Epithelial cell of prostate (primary cell): ENCODE results near the gene MIOX.

Experiments
- DNase-seq: peaks from one replicate; pipeline ENCODE4 v3.0.0-alpha.2; 2011; ENCODE audit warnings: low read depth, low spot score
- H3K27ac ChIP-seq: fragments of 450-650 bp; 2 replicates; pipeline ENCODE4 v1.5.1; 2017; ENCODE audit warnings: mild to moderate bottlenecking

MIOX gene

GRCh38 chr22:50452649-50453048 lies 34.0 kb upstream of the MIOX start:
- no peak for DNase-seq

GRCh38 chr22:50454556-50455075 lies 32.0 kb upstream of the MIOX start:
- no peak overlapping the region for H3K27ac ChIP-seq
- no peak for DNase-seq

More at GRCh38 chr22:50452649-50453048, 34.0 kb upstream of the MIOX start:
- H3K27ac ChIP-seq = no peak overlapping the region

GRCh38 chr22:50455201-50455600 lies 31.5 kb upstream of the MIOX start:
- DNase-seq = no peak

GRCh38 chr22:50456026-50456425 lies 30.6 kb upstream of the MIOX start:
- H3K27ac ChIP-seq = no peak overlapping the region
- no peak for DNase-seq

More at GRCh38 chr22:50455201-50455600, 31.5 kb upstream of the MIOX start:
- no peak overlapping the region for H3K27ac ChIP-seq

GRCh38 chr22:50456466-50457234 lies 30.0 kb upstream of the MIOX start:
- H3K27ac ChIP-seq = no peak overlapping the region
- no peak for DNase-seq

GRCh38 chr22:50459016-50459415 lies 27.6 kb upstream of the MIOX start:
- no peak overlapping the region for H3K27ac ChIP-seq
- no peak for DNase-seq

- DNase-seq = no peak
- H3K27ac ChIP-seq = no peak overlapping the region
These were observed 27.0 kb upstream of the MIOX start for GRCh38 chr22:50459496-50460140.

GRCh38 chr22:50460938-50461337 lies 25.7 kb upstream of the MIOX start:
- H3K27ac ChIP-seq = peak overlapping the region; percentile 28
- DNase-seq = no peak

- no peak for DNase-seq
- no peak overlapping the region for H3K27ac ChIP-seq
These were observed 25.1 kb upstream of the MIOX start for GRCh38 chr22:50461536-50461935.

GRCh38 chr22:50461979-50462540 lies 24.6 kb upstream of the MIOX start:
- DNase-seq = no peak
- no peak overlapping the region for H3K27ac ChIP-seq

- H3K27ac ChIP-seq = no peak overlapping the region
- DNase-seq = no peak
These were observed 23.3 kb upstream of the MIOX start for GRCh38 chr22:50463188-50463900.

GRCh38 chr22:50464451-50464850 lies 22.2 kb upstream of the MIOX start:
- DNase-seq = no peak
- H3K27ac ChIP-seq = no peak overlapping the region

GRCh38 chr22:50465066-50465930 lies 21.4 kb upstream of the MIOX start:
- H3K27ac ChIP-seq = no peak overlapping the region

GRCh38 chr22:50467341-50467740 lies 19.3 kb upstream of the MIOX start:
- no peak for DNase-seq
- no peak overlapping the region for H3K27ac ChIP-seq

More at GRCh38 chr22:50465066-50465930, 21.4 kb upstream of the MIOX start:
- no peak for DNase-seq

- DNase-seq = no peak
- H3K27ac ChIP-seq = no peak overlapping the region
These were observed 18.8 kb upstream of the MIOX start for GRCh38 chr22:50467773-50468440.

- DNase-seq = no peak
These were observed 18.0 kb upstream of the MIOX start for GRCh38 chr22:50468626-50469025.

GRCh38 chr22:50469377-50470305 lies 17.0 kb upstream of the MIOX start:
- peak overlapping the region; percentile 47 for H3K27ac ChIP-seq
- peak; percentile 37 for DNase-seq

More at GRCh38 chr22:50468626-50469025, 18.0 kb upstream of the MIOX start:
- no peak overlapping the region for H3K27ac ChIP-seq

- peak overlapping the region; percentile 47 for H3K27ac ChIP-seq
These were observed 16.2 kb upstream of the MIOX start for GRCh38 chr22:50470491-50470890.

More at GRCh38 chr22:50470491-50470890, 16.2 kb upstream of the MIOX start:
- no peak for DNase-seq
